ENCODE measurements around the gene BTBD19.
"Not testable (repeated sequence)": the region's sequence is repeated elsewhere in the genome, so short reads cannot be mapped to it uniquely, and the experiment has no call there.

Gene BTBD19

GRCh38 chr1:44810101-44810761, 1.9 kb downstream of the BTBD19 start:
- peak; percentile 49 for DNase-seq

GRCh38 chr1:44810762-44811105, 2.4 kb downstream of the BTBD19 start:
- not testable (repeated sequence) for DNase-seq

DNA sequence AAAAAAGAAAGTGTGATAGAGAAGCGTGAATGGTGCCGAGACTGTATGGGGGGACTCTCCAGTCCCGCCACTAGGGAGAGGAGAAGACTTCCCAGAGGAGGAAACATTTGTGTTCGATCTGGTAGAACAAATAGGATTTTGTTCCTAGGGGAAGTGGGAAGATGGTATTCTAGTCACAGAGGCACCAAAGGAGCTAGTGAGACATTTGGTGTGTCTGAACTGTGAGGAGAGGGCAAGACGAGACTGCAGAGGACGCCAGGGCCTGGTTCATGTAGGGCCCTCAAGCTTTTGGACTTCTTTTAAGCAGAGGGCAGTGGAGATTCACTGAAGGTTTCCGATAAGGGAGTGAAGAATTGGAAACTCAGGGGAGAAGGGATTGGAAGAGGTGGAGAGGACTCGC, 2.9 kb downstream of the BTBD19 start:
- DNase-seq, result no peak

DNA sequence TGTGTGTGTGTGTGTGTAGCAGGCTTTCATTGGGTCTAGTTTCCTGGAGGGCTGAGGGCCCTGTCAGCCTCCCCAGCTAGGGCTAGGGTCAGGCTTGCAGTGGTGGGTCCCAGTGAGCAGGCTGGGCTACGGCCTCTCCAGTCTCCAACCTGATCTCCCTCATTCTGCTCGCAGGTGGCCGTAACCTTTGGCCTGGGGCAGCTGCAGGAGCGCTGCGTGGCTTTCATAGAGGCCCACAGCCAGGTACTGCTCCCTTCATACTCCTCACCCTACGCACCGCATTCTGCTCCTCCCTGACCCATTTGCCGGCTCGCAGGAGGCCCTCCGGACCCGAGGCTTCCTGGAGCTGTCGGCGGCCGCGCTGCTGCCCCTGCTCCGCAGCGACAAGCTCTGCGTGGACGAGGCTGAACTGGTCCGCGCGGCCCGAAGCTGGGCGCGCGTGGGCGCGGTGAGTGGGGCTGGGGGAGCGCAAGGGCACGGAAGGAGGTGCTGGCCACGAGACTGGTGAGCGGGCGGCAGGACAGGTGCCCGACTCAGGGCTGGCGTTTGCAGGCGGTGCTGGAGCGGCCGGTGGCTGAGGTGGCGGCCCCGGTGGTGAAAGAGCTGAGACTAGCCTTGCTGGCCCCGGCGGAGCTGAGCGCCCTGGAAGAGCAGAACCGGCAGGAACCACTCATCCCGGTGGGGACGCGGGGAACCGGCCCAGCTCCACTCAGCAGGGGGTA, 4.7 kb downstream of the BTBD19 start:
- no peak for DNase-seq

GRCh38 chr1:44815926-44816325, 7.6 kb downstream of the BTBD19 start:
- DNase-seq, result not testable (repeated sequence)

DNA sequence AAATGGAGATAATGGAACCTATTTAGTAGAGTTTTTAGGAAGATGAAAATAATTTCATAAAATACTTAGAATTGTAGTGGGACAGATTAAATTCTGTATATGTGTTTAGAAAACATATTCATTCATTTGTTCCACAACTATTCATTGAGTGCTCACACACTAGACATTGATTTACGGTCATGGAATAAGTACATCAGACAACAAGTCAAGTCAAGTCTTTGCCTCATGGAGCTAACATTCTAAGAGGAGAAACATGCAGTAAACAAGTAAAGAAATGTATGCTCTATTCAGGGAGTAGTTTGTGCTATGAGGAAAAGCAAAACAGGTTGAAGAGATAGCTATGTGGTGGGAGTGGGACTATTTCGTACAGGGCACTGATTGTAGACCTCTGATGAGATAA, 9.0 kb downstream of the BTBD19 start:
- no peak for DNase-seq

DNA sequence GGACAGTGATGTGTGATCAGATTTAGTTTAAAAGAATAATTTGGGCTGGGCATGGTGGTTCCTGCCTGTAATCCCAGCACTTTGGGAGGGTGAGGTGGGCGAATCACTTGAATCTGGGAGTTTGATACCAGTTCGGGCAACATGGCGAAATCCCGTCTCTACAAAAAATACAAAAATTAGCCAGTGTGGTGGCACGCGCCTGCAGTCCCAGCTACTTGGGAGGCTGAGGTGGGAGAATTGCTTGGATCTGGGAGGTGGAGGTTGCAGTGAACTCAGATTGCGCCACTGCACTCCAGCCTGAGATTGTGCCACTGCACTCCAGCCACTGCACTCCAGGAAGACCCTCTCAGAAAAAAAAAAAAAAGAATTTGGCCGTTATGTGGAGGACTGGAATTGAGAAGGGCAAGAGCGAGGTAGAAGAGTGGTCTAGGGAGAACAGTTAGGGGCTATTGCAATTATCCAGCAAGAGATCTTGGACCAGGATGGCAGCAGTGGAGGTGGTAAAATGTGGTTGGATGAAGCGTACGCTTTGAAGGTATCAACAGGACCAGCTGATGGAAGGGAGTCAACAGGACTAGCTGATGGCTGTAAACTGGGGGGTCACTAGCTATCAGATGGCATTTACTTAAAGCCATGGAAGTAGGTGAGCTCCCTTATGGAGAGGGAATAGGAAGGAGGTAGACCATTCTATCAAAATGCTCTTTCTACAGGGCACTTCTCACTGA, 9.6 kb downstream of the BTBD19 start:
- DNase-seq, result no peak

DNA sequence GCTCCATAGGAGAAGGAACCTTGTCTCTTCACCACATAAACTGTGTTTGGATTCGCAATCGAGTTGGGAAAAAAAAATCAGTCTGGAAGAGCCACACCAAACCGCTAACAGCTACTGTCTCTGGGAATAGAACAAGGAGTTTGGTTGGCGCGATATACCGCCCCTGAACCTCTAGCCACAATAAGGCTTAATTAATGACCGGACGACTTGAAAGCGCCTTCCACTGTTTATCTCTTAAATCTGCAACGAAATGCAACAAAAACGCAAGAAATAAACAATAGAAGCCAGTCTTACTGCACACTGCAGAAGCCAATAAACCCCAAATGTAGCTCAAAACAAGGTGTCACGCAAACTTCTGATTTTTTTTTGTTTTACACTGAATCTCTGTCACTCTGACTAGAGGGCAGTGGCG, 10.9 kb downstream of the BTBD19 start:
- no peak for DNase-seq

GRCh38 chr1:44819608-44820327, 11.4 kb downstream of the BTBD19 start:
- DNase-seq, result peak; percentile 70

DNA sequence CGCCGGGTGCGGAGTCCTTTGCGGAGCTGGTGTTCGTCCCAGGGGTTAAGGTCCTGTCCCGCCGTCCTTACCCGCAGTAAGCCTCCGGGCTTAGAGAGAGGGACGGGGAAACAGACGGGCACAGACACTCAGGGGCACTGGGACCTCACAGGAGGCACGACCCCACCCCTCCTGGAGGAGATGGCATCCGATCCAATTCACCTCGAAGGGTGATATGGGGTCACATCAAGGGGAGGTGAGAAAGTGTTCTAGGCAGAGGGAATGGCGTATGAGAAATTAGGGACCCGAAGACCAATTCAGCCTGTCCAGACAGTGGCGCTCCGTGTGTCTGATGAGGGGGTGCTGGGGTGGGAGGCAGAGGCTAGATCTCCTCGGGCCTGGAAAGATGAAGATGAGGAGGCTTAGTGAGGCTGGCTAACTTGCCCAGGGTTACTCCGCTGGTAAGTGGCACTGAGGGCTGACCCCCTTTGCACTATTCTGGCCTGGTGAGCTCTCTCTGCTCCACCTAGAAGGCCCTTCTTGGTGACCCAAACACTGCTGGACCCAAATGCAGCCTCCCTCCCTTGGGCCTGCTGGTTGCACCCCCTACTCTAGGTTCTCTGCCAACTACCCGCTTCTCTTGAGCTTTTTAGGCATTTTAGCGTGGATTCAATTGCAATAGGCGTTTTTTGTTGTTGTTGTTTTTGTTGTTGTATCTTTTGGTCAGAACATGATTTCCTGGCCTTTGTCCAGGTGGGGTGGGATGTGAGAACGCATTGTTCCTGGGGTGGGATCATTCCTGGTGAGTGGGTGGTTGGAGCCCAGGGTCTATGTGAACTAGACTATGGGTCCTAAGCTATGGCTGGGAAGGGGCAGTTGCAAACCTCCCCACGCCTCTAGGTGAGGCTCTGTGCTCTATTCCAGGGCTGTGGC, 12.3 kb downstream of the BTBD19 start:
- no peak for DNase-seq

- no peak for DNase-seq
These were observed 13.0 kb downstream of the BTBD19 start for GRCh38 chr1:44821240-44821715.

DNA sequence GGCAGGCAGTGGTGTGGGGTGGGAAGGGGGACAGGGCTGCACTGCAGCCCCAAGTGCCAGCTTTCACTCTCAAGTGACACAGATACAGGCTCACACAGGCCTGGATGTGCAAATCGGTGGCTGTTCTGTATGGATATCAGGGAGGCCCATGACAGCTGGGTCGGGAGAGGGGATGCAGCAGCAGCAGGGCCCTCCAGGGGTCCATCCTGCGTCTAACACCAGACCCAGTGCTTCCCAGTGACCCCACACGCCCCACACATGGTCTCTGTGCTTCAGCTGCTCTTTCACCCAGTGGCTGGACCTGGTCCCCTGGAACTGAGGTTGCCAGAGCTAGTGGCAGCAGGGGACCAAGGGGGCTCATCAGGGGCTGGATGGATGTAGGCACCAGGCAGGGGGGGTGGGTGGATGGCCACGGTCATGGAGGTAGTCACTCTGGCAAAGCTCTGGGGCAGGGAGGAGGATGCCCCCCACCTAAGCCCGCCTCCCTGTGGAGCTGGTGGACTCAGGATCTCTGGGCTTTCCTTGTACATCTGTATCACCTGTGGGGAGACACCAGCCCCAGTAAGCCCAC, 13.9 kb downstream of the BTBD19 start:
- no peak for DNase-seq

DNA sequence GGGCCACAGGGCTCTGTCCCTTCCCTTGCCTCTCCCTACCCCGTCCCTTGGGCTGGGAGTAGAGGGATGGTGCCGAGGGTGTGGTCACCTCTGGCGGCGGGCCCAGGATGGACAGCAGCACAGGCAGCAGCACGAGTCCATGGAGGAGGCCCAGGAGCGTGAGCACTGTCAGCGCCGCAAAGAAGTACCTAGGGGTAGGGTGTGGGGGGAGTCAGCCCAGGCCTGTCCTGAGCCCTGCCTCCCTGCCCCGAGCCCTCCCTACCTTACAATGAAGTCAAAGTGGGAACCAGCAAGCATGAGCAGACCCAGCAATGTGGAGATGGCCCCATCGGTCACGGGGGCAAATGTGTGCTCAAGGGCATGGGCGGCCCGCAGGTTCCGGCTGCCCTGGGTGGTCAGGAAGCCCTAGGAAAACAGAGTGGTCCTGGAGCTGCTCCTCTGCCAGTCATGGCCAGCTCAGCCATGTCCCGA, 14.7 kb downstream of the BTBD19 start:
- no peak for DNase-seq

DNA sequence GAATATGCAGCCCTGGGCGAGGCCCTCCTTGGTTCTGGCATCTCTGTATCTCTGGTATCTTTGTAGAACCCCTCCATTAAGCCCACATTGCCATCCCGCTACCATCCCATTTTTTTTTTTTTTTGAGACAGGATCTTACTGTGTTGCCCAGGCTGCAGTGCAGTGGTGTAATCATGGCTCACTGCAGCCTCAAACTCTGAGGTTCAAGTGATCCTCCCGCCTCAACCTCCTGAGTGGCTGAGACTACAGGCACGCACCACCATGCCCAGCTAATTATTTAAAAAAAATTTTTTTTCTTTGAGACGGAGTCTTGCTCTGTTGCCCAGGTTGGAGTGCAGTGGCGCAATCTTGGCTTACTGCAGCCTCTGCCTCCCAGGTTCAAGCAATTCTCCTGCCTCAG, 16.1 kb downstream of the BTBD19 start:
- not testable (repeated sequence) for DNase-seq

GRCh38 chr1:44826375-44827196, 18.3 kb downstream of the BTBD19 start:
- DNase-seq, result no peak

- no peak for DNase-seq
These were observed 19.1 kb downstream of the BTBD19 start for GRCh38 chr1:44827197-44828002.

GRCh38 chr1:44828003-44828651, 19.8 kb downstream of the BTBD19 start:
- no peak for DNase-seq

DNA sequence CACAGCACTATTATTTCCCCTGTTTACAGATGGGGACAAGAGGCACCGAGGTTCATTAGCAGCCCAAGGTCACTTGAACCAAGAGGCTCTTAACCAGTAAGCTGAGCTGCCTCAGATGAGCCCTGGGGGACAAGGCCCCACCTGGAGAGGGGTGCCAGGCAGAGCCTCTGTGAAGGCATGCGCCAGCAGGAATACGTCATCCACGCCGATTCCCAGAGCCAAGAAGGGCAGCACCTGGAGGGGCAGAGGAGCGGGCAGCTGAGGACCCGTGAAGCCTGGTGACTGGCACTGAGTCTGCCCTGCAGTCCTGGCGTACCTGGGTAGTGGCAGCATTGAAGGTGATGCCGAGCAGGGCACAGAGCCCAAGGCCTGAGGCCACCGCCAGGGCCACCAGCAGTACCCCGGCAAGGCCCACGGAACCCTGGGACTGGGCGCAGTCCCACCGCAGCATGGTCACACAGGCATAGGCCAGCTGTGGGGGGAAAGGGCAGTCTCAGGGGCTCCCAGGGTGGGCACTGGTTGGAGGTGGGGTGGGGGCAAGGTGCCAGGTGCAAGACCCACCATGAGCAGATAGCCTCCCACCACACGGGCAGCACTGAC, 20.6 kb downstream of the BTBD19 start:
- no peak for DNase-seq
